ENCODE results near the gene RIT2. TPM values are rescaled to one million over a fixed set of nuclear protein-coding genes. Genes with fewer than 3 reads are reported as not detected.

Gene RIT2
- total RNA-seq, 2 experiments from 2014 or later: not detected

DNA sequence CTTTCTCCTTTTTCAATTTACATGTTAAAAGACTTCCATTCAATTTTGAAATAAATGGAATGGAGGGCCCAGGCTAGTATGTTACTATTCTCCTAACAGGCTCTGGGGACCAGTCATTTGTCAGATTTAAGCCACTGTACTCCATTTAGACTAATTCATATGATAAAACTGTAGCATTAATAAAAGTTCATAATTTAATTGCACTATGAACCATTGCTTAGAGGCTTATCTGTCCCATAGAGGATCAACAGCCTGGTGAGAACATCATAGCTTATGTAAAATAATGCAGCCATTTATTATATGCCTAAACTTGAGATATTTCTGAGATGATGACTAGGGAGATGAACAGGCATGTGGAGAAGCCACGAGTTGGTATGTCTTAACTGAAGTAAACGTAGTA, 156.0 kb downstream of the RIT2 start:
- Mint-ChIP-seq H3K36me3 (ENCODE audit: low read depth) (no peaks in the 10 kb centered on the region), H3K9me3 (no peaks in the 10 kb centered on the region), H3K4me3 (no peak overlapping the region), H3K27ac (no peak overlapping the region), H3K27me3 (no peaks in the 10 kb centered on the region), H3K4me1 (ENCODE audit: low read depth) (no peaks in the 10 kb centered on the region)
- DNase-seq: no peak
- ATAC-seq: no peak
- intact Hi-C loops (cut with micrococcal nuclease): no loop called here
- TF ChIP-seq, protein P1, sequence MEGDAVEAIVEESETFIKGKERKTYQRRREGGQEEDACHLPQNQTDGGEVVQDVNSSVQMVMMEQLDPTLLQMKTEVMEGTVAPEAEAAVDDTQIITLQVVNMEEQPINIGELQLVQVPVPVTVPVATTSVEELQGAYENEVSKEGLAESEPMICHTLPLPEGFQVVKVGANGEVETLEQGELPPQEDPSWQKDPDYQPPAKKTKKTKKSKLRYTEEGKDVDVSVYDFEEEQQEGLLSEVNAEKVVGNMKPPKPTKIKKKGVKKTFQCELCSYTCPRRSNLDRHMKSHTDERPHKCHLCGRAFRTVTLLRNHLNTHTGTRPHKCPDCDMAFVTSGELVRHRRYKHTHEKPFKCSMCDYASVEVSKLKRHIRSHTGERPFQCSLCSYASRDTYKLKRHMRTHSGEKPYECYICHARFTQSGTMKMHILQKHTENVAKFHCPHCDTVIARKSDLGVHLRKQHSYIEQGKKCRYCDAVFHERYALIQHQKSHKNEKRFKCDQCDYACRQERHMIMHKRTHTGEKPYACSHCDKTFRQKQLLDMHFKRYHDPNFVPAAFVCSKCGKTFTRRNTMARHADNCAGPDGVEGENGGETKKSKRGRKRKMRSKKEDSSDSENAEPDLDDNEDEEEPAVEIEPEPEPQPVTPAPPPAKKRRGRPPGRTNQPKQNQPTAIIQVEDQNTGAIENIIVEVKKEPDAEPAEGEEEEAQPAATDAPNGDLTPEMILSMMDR (IDR thresholded peaks at IDR 0.05): no peak
- ChIA-PET CTCF (no interaction called here), POLR2A (no interaction called here)

DNA sequence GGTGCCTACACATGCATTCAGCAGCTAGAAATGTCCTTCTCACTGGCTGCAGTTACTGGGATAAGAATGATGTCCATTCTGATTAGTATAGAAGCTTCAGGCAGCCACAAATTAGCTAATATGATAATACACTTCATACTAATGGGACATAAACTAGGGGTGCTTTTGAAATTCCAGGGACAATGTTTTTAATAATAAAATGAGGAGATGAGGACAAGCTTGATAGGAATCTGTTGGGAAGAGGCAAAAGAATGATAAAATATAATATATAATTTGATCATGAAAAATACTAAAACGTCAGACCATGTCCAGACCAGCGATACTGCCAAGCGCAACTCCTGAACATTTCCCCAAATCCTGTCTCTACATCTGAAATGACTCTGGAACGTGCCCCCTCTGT, 157.1 kb downstream of the RIT2 start:
- Mint-ChIP-seq H3K4me3 (no peak overlapping the region), H3K9me3 (no peaks in the 10 kb centered on the region), H3K36me3 (ENCODE audit: low read depth) (no peaks in the 10 kb centered on the region), H3K27me3 (no peaks in the 10 kb centered on the region), H3K4me1 (ENCODE audit: low read depth) (no peaks in the 10 kb centered on the region), H3K27ac (no peak overlapping the region)
- ATAC-seq (no peak), DNase-seq (no peak)
- intact Hi-C loops (cut with micrococcal nuclease): no loop called here
- TF ChIP-seq, protein P1 (IDR thresholded peaks at IDR 0.05): no peak
- ChIA-PET CTCF (no interaction called here), POLR2A (no interaction called here)

- H3K4me3 Mint-ChIP-seq: no peak overlapping the region
- H3K27me3 Mint-ChIP-seq: no peaks in the 10 kb centered on the region
- ChIA-PET CTCF (no interaction called here), POLR2A (no interaction called here)
- H3K36me3 Mint-ChIP-seq (ENCODE audit: low read depth): no peaks in the 10 kb centered on the region
- TF ChIP-seq, protein P1 (IDR thresholded peaks at IDR 0.05): no peak
- no peaks in the 10 kb centered on the region for H3K4me1 Mint-ChIP-seq (ENCODE audit: low read depth)
- H3K9me3 Mint-ChIP-seq: peaks cover 7% of the 10 kb centered on the region
- intact Hi-C loops (cut with micrococcal nuclease): no loop called here
- DNase-seq: no peak
- ATAC-seq: no peak
- H3K27ac Mint-ChIP-seq: no peak overlapping the region
These were observed 159.2 kb downstream of the RIT2 start for GRCh38 chr18:42956287-42956686.

GRCh38 chr18:42954887-42955286, 160.6 kb downstream of the RIT2 start:
- POLR2A ChIA-PET: no interaction called here

GRCh38 chr18:42953306-42953705, 162.2 kb downstream of the RIT2 start:
- H3K4me3 Mint-ChIP-seq: no peak overlapping the region
- TF ChIP-seq, protein P1 (IDR thresholded peaks at IDR 0.05): no peak
- H3K27me3 Mint-ChIP-seq: no peaks in the 10 kb centered on the region
- no peaks in the 10 kb centered on the region for H3K4me1 Mint-ChIP-seq (ENCODE audit: low read depth)
- peaks cover 14% of the 10 kb centered on the region for H3K9me3 Mint-ChIP-seq
- POLR2A ChIA-PET: no interaction called here
- CTCF ChIA-PET: no interaction called here
- no peaks in the 10 kb centered on the region for H3K36me3 Mint-ChIP-seq (ENCODE audit: low read depth)
- no peak overlapping the region for H3K27ac Mint-ChIP-seq
- DNase-seq (no peak), ATAC-seq (no peak)
- intact Hi-C loops (cut with micrococcal nuclease): no loop called here

More at GRCh38 chr18:42954887-42955286, 160.6 kb downstream of the RIT2 start:
- ATAC-seq (no peak), DNase-seq (no peak)
- CTCF ChIA-PET: no interaction called here
- H3K27ac Mint-ChIP-seq: no peak overlapping the region
- H3K4me1 Mint-ChIP-seq (ENCODE audit: low read depth): no peaks in the 10 kb centered on the region
- peaks cover 12% of the 10 kb centered on the region for H3K9me3 Mint-ChIP-seq
- no peaks in the 10 kb centered on the region for H3K27me3 Mint-ChIP-seq
- TF ChIP-seq, protein P1 (IDR thresholded peaks at IDR 0.05): no peak
- no peak overlapping the region for H3K4me3 Mint-ChIP-seq
- intact Hi-C loops (cut with micrococcal nuclease): no loop called here
- no peaks in the 10 kb centered on the region for H3K36me3 Mint-ChIP-seq (ENCODE audit: low read depth)
